Measurements from ENCODE around the gene ADGRG6.

DNA sequence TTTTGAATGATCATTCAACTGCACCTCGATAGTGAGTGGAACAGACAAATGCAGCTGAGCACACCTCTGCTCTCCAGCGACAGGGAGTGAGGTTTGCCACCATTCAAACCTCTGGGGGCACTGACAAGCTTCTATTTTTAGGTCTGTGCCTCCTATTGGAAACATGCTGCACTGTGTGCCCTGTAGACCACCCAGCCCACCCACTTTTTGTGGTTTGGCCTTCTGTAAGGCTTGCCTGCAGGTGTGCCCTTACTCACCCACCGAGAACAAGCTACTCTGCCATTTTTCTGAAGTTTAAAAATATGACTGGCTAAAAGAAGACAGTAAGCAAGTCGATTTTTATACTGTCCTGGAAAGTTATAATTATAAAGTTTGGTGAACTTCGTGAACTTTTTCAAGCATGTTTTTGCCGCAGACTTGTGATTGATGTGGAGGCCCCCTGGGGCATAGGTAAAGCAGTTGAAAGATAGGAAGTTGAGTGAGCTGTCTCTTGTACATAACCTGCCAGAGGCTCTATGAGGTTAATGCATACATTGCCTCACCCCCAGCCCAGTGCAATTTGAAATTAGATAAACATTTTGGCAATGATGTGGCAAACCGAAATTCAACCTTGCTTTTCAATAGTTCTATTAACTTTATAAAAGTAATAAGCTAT is 53.8 kb downstream of the ADGRG6 start:
- TF ChIP-seq, protein P1, sequence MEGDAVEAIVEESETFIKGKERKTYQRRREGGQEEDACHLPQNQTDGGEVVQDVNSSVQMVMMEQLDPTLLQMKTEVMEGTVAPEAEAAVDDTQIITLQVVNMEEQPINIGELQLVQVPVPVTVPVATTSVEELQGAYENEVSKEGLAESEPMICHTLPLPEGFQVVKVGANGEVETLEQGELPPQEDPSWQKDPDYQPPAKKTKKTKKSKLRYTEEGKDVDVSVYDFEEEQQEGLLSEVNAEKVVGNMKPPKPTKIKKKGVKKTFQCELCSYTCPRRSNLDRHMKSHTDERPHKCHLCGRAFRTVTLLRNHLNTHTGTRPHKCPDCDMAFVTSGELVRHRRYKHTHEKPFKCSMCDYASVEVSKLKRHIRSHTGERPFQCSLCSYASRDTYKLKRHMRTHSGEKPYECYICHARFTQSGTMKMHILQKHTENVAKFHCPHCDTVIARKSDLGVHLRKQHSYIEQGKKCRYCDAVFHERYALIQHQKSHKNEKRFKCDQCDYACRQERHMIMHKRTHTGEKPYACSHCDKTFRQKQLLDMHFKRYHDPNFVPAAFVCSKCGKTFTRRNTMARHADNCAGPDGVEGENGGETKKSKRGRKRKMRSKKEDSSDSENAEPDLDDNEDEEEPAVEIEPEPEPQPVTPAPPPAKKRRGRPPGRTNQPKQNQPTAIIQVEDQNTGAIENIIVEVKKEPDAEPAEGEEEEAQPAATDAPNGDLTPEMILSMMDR (IDR thresholded peaks at IDR 0.05), result no peak
- no peak for TF ChIP-seq POLR2AphosphoS5 (IDR thresholded peaks at IDR 0.05)
